HEK293 (cell line): ENCODE measurements around the gene UBE2J2.

ENCODE experiments used
- CTCF ChIA-PET: fragments of 350-600 bp; formaldehyde crosslinking; extraction: SDS; loops from one replicate; lab custom pipeline; 2021; ENCODE audit warnings: antibody characterized with exemption; lab: Yijun Ruan, JAX
- POLR2A ChIA-PET: fragments of 300-600 bp; formaldehyde crosslinking; extraction: SDS; loops from one replicate; lab custom pipeline; 2020; ENCODE audit warnings: antibody characterized with exemption, inconsistent platforms; lab: Yijun Ruan, JAX
- H3K27ac ChIP-seq: fragments of 200-500 bp; sonication (Bioruptor generic); 2 replicates; pipeline ENCODE4 v1.5.1; 2014; ENCODE audit warnings: low read depth, low read length, control low read depth, inconsistent platforms; ENCODE audit errors: extremely low read depth
- H3K36me3 ChIP-seq, 2 experiments: fragments of 200-500 bp in 1 of 2; sonication (Bioruptor generic) in 1 of 2; 1 replicate in 1 of 2; 2 replicates in 1 of 2; pipeline ENCODE4 v1.5.1; 2014 to 2017; ENCODE audit warnings: inconsistent platforms in 2 of 2, low read length in 2 of 2; ENCODE audit not compliant: control insufficient read depth in 2 of 2, insufficient read depth in 1 of 2
- H3K4me1 ChIP-seq: fragments of 200-500 bp; sonication (Bioruptor generic); 2 replicates; pipeline ENCODE4 v1.5.1; 2014; ENCODE audit warnings: mild to moderate bottlenecking, low read length, inconsistent platforms; ENCODE audit not compliant: control insufficient read depth, insufficient read depth
- H3K4me3 ChIP-seq: 2 replicates; pipeline ENCODE4 v1.5.1; 2011; ENCODE audit warnings: low read depth, mild to moderate bottlenecking, control low read depth, low read length, moderate library complexity
- H3K9me3 ChIP-seq: fragments of 200-500 bp; sonication (Bioruptor generic); 2 replicates; pipeline ENCODE4 v1.5.1; 2014; ENCODE audit warnings: low read depth, low read length, inconsistent platforms; ENCODE audit not compliant: control insufficient read depth, insufficient read depth
- BCL11A ChIP-seq: fragments of 450-650 bp; formaldehyde crosslinking; IDR thresholded peaks from 2 replicates; pipeline ENCODE4 v1.5.1; 2016; ENCODE audit warnings: low read depth, missing biosample characterization, missing genetic modification characterization
- HOXA7 ChIP-seq: sonication (generic); formaldehyde crosslinking; IDR thresholded peaks from 2 replicates; pipeline ENCODE4 v1.8.1; 2022; ENCODE audit warnings: missing genetic modification reagents, borderline replicate concordance
- KLF10 ChIP-seq: fragments of 450-650 bp; IDR thresholded peaks from 2 replicates; pipeline ENCODE4 v1.5.1; 2018; ENCODE audit warnings: missing biosample characterization, mild to moderate bottlenecking, missing genetic modification characterization
- MYNN ChIP-seq: fragments of 450-650 bp; formaldehyde crosslinking; IDR thresholded peaks from 2 replicates; pipeline ENCODE4 v1.5.1; 2016; ENCODE audit warnings: missing biosample characterization, missing genetic modification characterization, borderline replicate concordance
- PRDM4 ChIP-seq: fragments of 450-650 bp; formaldehyde crosslinking; IDR thresholded peaks from 2 replicates; pipeline ENCODE4 v1.5.1; 2017; ENCODE audit warnings: missing biosample characterization, missing genetic modification characterization
- PRDM6 ChIP-seq: fragments of 450-650 bp; formaldehyde crosslinking; IDR thresholded peaks from 2 replicates; pipeline ENCODE4 v1.5.1; 2017; ENCODE audit warnings: missing biosample characterization, missing genetic modification characterization
- REST ChIP-seq: fragments of 450-650 bp; formaldehyde crosslinking; IDR thresholded peaks from 2 replicates; pipeline ENCODE4 v1.5.1; 2016; ENCODE audit warnings: missing biosample characterization, missing genetic modification characterization
- ZIC2 ChIP-seq: fragments of 450-650 bp; formaldehyde crosslinking; IDR thresholded peaks from 2 replicates; pipeline ENCODE4 v1.5.1; 2016; ENCODE audit warnings: missing biosample characterization, missing genetic modification characterization
- ZNF112 ChIP-seq: fragments of 450-650 bp; formaldehyde crosslinking; IDR thresholded peaks from 2 replicates; pipeline ENCODE4 v1.5.0; 2017; ENCODE audit warnings: missing biosample characterization, missing genetic modification characterization
- ZNF140 ChIP-seq: fragments of 450-650 bp; formaldehyde crosslinking; IDR thresholded peaks from 2 replicates; pipeline ENCODE4 v1.5.1; 2016; ENCODE audit warnings: missing biosample characterization, missing genetic modification characterization
- ZNF16 ChIP-seq: fragments of 450-650 bp; formaldehyde crosslinking; IDR thresholded peaks from 2 replicates; pipeline ENCODE4 v1.5.1; 2016; ENCODE audit warnings: low read depth, missing biosample characterization, missing genetic modification characterization
- ZNF274 ChIP-seq, 2 experiments: fragments of 200-500 bp in 1 of 2; fragments of 450-650 bp in 1 of 2; sonication (Bioruptor generic) in 1 of 2; formaldehyde crosslinking in 1 of 2; IDR thresholded peaks; 2 replicates each; pipeline versions ENCODE4 v1.5.1 to v1.6.1; 2014 to 2016; ENCODE audit warnings: borderline replicate concordance in 1 of 2, inconsistent platforms in 1 of 2, low read length in 1 of 2, missing biosample characterization in 1 of 2, missing genetic modification characterization in 1 of 2
- ZNF311 ChIP-seq: fragments of 450-650 bp; formaldehyde crosslinking; IDR thresholded peaks from 2 replicates; pipeline ENCODE4 v1.5.1; 2017; ENCODE audit warnings: missing biosample characterization, missing genetic modification characterization, borderline replicate concordance
- ZNF555 ChIP-seq: fragments of 450-650 bp; formaldehyde crosslinking; conservative IDR thresholded peaks from 2 replicates; pipeline ENCODE4 v1.5.1; 2017; ENCODE audit warnings: missing biosample characterization, mild to moderate bottlenecking, missing genetic modification characterization, inconsistent platforms
- ZNF596 ChIP-seq: fragments of 450-650 bp; IDR thresholded peaks from 2 replicates; pipeline ENCODE4 v1.5.0; 2018; ENCODE audit warnings: missing biosample characterization, mild to moderate bottlenecking, missing genetic modification characterization, moderate library complexity
- ZNF623 ChIP-seq: fragments of 450-650 bp; formaldehyde crosslinking; IDR thresholded peaks from 2 replicates; pipeline ENCODE4 v1.5.1; 2016; ENCODE audit warnings: missing biosample characterization, missing genetic modification characterization
- ZNF629 ChIP-seq: fragments of 450-650 bp; formaldehyde crosslinking; IDR thresholded peaks from 2 replicates; pipeline ENCODE4 v1.5.1; 2017; ENCODE audit warnings: missing biosample characterization, missing genetic modification characterization
- ZNF670 ChIP-seq: fragments of 450-650 bp; formaldehyde crosslinking; IDR thresholded peaks from 2 replicates; pipeline ENCODE4 v1.5.1; 2016; ENCODE audit warnings: missing biosample characterization, missing genetic modification characterization, low read depth
- TF ChIP-seq, protein P1 (sequence below): fragments of 450-650 bp; formaldehyde crosslinking; conservative IDR thresholded peaks from 2 replicates; pipeline ENCODE4 v1.5.1; 2016; ENCODE audit warnings: low read depth, missing biosample characterization, missing genetic modification characterization
- TF ChIP-seq, protein P2 (sequence below): fragments of 450-650 bp; formaldehyde crosslinking; IDR thresholded peaks from 2 replicates; pipeline ENCODE4 v1.5.1; 2016; ENCODE audit warnings: missing biosample characterization, missing genetic modification characterization, borderline replicate concordance

The UBE2J2 gene

GRCh38 chr1:1292442-1292779 lies 18.8 kb upstream of the UBE2J2 start (continued):
- TF ChIP-seq PRDM4 (no peak), ZNF112 (no peak), ZNF274 (IDR thresholded peaks at IDR 0.05; ENCODE audit: low read length) (no peak), ZNF274 (tag by site-specific recombination; IDR thresholded peaks at IDR 0.05; ENCODE audit: borderline replicate concordance) (no peak), ZNF596 (no peak), ZNF623 (tag by site-specific recombination) (no peak), ZNF140 (tag by site-specific recombination) (no peak)
- TF ChIP-seq, protein P1, sequence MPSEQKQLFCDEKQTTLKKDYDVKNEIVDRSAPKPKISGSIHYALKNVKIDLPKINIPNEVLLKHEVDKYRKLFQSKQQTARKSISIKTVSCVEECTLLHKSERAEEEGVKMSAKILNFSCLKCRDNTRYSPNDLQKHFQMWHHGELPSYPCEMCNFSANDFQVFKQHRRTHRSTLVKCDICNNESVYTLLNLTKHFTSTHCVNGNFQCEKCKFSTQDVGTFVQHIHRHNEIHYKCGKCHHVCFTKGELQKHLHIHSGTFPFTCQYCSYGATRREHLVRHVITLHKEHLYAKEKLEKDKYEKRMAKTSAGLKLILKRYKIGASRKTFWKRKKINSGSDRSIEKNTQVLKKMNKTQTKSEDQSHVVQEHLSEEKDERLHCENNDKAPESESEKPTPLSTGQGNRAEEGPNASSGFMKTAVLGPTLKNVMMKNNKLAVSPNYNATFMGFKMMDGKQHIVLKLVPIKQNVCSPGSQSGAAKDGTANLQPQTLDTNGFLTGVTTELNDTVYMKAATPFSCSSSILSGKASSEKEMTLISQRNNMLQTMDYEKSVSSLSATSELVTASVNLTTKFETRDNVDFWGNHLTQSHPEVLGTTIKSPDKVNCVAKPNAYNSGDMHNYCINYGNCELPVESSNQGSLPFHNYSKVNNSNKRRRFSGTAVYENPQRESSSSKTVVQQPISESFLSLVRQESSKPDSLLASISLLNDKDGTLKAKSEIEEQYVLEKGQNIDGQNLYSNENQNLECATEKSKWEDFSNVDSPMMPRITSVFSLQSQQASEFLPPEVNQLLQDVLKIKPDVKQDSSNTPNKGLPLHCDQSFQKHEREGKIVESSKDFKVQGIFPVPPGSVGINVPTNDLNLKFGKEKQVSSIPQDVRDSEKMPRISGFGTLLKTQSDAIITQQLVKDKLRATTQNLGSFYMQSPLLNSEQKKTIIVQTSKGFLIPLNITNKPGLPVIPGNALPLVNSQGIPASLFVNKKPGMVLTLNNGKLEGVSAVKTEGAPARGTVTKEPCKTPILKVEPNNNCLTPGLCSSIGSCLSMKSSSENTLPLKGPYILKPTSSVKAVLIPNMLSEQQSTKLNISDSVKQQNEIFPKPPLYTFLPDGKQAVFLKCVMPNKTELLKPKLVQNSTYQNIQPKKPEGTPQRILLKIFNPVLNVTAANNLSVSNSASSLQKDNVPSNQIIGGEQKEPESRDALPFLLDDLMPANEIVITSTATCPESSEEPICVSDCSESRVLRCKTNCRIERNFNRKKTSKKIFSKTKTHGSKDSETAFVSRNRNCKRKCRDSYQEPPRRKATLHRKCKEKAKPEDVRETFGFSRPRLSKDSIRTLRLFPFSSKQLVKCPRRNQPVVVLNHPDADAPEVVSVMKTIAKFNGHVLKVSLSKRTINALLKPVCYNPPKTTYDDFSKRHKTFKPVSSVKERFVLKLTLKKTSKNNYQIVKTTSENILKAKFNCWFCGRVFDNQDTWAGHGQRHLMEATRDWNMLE (tag by site-specific recombination) = no peak

DNA sequence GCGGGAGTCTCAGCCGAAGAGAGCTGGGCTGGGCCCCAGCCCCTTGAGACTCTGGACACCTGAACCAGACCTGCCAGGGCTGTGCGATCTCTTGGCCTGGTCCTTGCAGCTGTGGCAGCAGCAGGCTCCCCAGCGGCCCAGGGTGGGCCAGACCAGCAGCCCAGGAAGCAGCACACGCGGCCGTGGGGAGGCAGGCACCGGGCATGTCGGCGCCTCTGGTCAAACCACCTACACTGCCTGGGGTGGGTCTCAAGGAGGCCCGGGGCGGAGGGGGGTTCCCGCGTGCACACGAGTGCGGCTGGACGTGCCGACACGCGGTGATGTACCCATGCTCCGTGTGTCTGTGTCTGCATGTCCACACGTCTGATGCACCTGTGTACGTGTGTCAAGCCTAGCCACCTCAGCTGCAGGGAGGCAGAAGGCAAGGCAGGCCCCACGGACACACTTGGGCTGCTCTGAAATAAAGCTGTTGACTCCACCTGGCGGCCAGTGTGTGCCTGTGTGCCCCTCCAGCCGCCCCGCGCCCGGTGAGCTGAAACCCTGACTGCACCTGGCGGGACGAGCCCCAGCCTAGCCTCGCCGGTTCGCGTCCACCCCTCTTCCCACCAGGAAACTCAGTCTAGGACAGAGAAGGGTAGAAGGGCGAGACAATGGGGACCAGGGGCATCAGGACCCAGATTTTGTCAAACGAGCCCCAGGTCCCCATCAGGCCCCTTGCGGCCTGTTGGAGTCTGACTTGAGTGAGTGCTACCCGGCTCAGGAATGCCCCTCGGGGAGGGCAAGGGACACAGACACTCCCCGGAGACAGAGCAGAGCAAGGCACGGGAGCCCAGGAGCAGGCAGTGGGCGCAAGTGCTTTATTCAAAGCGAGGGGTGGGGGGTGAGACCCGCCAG lies 18.1 kb upstream of the UBE2J2 start:
- POLR2A ChIA-PET = interaction anchor here (0.8 to 2.8 kb wide), 7 partner anchors 9 to 307 kb away, joined by 3 to 12 read pairs (median 4); partner anchors contain the start of gene UBE2J2
- Histone ChIP-seq H3K9me3 (no peaks in the 10 kb centered on the region), H3K36me3 (peaks cover 0 to 33% of the 10 kb centered on the region in 2 experiments; a peak in 1 of 3 replicates), H3K4me1 (no peaks in the 10 kb centered on the region), H3K4me3 (no peak overlapping the region), H3K27ac (no peak overlapping the region)
- CTCF ChIA-PET = interaction anchor here (0.5 to 4.3 kb wide), 29 partner anchors 9 to 413 kb away, joined by 3 to 76 read pairs (median 3); no protein-coding TSS in a partner anchor
- no peak for TF ChIP-seq HOXA7 (CRISPR knock-in tag)
- TF ChIP-seq REST (tag by site-specific recombination) = 0 out of 2 replicates have a peak, but pooled peaks have one; percentile 12
- no peak for TF ChIP-seq BCL11A (tag by site-specific recombination)
- no peak for TF ChIP-seq ZNF311
- TF ChIP-seq MYNN (tag by site-specific recombination) = no peak
- TF ChIP-seq ZNF555 (tag by site-specific recombination) = no peak
- TF ChIP-seq, protein P2, sequence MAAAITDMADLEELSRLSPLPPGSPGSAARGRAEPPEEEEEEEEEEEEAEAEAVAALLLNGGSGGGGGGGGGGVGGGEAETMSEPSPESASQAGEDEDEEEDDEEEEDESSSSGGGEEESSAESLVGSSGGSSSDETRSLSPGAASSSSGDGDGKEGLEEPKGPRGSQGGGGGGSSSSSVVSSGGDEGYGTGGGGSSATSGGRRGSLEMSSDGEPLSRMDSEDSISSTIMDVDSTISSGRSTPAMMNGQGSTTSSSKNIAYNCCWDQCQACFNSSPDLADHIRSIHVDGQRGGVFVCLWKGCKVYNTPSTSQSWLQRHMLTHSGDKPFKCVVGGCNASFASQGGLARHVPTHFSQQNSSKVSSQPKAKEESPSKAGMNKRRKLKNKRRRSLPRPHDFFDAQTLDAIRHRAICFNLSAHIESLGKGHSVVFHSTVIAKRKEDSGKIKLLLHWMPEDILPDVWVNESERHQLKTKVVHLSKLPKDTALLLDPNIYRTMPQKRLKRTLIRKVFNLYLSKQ = no peak
- 0 out of 2 replicates have a peak, but pooled peaks have one; percentile 7 for TF ChIP-seq ZIC2 (tag by site-specific recombination)
- no peak for TF ChIP-seq ZNF629 (tag by site-specific recombination)
- TF ChIP-seq PRDM6 (tag by site-specific recombination) = no peak
- no peak for TF ChIP-seq ZNF670
- no peak for TF ChIP-seq KLF10
- TF ChIP-seq ZNF16 (tag by site-specific recombination) = no peak
